ENCODE measurements around the gene ST8SIA2. TPM values are rescaled to one million over a fixed set of nuclear protein-coding genes. Genes with fewer than 3 reads are reported as not detected.

The ST8SIA2 gene
- total RNA-seq, 1 donor from 2014 or later = not detected

- intact Hi-C loops (cut with DNase I) = no loop called here
- DNase-seq (ENCODE audit: low spot score) (no peak), ATAC-seq (no peak)
Measured at GRCh38 chr15:92425578-92426225, 32.0 kb downstream of the ST8SIA2 start.

DNA sequence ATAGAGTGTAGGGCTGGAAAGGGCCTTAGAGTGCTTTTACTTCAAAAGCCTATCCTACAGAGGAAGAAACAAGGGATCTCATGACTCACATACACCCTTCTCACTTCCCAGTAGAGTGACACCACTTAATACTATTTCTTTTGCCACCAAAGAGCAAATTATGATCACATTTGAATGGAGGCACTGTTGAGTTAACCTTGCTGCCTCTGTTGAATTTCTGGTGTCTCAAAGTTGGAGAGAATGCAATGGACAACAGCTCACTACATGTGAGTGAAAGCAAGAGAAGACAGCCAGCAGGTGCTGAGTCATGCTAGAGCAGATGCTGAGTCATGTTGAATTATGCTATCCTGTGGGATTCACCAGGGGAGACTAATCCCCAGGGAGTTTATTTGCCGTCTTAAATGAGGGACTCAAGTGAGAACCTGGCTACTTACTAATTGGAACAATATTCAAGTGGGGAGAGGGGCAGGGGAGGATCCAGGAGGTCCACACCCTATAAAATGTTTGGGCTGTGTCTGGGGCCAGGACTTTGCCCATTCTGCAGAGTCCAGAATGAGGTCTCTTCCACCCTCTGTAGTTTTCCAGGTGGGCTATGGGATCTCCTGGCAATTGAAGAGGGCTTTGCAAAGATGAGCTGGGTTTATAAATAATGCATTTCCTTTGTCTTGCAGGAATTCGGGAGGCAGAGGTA lies 35.8 kb downstream of the ST8SIA2 start:
- ATAC-seq (no peak), DNase-seq (ENCODE audit: low spot score) (no peak)
- intact Hi-C loops (cut with DNase I) = loop anchor here (5.0 kb wide), 1 partner anchor 1013 kb away; no protein-coding TSS in a partner anchor

DNA sequence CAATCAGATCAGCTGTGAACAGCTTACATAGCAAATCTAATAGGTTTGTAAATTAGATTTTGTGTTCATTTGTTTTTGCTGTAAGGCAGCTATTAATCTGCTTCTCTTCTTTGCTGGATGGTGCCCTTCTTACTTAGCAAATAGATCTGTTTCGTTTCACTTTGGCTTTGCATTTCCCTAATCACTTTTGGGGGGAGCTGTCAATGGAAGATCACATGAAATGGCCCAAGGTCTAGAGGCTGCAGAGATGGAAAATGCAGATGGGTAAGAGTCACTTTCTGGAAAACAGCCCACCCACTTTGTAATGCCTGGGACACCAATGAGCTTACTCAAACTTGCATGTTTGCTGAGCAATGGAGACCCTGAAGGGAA lies 36.4 kb downstream of the ST8SIA2 start:
- no peak for ATAC-seq

GRCh38 chr15:92435145-92435544 lies 41.5 kb downstream of the ST8SIA2 start:
- no peak for ATAC-seq
- no peak for DNase-seq (ENCODE audit: low spot score)
- intact Hi-C loops (cut with DNase I) = no loop called here

More for the DNA sequence above, 36.4 kb downstream of the ST8SIA2 start:
- no peak for DNase-seq (ENCODE audit: low spot score)
- intact Hi-C loops (cut with DNase I) = loop anchor here (5.0 kb wide), 1 partner anchor 1012 kb away; no protein-coding TSS in a partner anchor

DNA sequence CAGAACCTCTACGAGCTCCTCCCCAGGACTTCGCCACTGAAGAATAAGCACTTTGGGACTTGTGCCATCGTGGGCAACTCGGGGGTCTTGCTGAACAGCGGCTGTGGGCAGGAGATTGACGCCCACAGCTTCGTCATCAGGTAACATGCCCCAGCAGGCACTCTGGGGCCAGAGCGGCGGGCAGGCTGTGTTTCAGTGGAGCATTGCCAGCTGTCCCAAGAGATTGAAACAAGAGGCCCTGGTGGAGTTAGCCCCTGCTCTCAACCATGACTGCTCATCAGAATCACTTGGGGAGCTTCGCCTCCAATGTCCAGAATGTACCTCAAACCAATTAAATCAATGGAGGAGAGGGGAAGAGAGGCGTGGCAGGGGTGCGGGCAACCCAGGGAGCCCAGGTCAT lies 44.8 kb downstream of the ST8SIA2 start:
- intact Hi-C loops (cut with DNase I) = no loop called here
- ATAC-seq (no peak), DNase-seq (ENCODE audit: low spot score) (no peak)

GRCh38 chr15:92443381-92443780 lies 49.7 kb downstream of the ST8SIA2 start:
- no peak for DNase-seq (ENCODE audit: low spot score)
- ATAC-seq = no peak
- intact Hi-C loops (cut with DNase I) = no loop called here

GRCh38 chr15:92444631-92445030 lies 51.0 kb downstream of the ST8SIA2 start:
- DNase-seq (ENCODE audit: low spot score) (no peak), ATAC-seq (no peak)
- intact Hi-C loops (cut with DNase I) = no loop called here

DNA sequence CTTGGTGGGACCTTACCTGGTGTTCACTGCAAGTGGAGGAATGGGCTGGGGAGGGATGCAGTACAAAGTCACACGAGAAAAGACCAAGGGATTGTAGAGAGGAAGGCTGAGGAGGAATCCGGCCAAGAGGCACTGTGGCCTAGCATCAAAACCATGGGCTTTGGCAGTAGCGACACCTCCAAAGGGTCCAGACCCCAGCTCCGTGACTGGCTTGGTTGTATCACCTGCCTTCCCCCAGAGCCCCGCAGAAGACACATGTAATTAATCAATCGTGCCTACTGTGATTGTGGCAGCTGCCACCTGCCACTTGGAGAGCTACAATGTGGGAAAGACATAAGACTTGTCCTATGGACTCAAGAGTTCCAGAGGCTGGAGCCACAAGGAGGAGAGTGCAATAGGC lies 54.7 kb downstream of the ST8SIA2 start:
- no peak for DNase-seq (ENCODE audit: low spot score)
- intact Hi-C loops (cut with DNase I) = no loop called here
- ATAC-seq = no peak

DNA sequence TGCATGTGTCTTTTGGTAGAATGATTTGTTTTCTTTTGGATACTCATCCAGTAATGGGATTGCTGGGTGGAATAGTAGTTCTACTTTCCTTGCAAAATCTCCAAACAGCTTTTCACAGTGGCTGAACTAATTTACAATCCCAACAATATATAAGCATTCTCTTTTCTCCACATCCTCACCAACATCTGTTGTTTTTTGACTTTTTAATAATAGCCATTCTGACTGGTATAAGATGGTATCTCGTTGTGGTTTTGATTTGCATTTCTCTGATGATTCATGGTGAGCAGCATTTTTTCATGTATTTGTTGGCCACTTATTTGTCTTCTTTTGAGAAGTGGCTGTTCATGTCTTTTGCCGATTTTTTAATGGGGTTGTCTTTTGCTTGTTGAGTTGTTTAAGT lies 55.8 kb downstream of the ST8SIA2 start:
- intact Hi-C loops (cut with DNase I) = no loop called here
- DNase-seq (ENCODE audit: low spot score) (no peak), ATAC-seq (no peak)

DNA sequence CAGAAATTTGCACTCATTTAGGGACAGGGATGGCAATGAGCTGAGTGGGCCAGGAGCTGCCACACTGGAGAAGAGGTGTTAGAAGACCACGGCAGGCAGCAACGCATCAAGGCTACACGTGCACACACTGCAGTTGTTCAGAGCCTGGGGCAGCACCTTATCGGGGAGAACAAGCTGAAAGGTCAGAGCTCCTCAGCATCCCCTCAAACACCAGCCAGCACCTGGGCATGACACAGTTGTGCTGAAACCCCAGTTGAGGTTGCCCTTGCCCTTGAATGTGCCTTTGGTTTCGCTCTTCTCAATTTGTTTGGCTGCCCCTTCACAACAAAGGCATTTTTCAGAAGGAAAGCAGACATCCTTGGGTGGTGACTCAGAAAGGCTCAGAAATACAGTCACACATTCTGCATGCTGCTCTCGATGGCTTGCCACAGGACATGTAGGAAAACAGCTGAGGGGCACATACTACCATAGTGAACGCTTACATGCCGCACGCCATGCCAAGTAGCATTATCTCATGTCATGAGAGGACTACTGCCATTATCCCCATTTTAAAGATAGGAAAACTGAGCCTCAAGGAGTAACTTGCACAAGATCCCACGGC lies 57.6 kb downstream of the ST8SIA2 start:
- ATAC-seq (no peak), DNase-seq (ENCODE audit: low spot score) (no peak)
- intact Hi-C loops (cut with DNase I) = no loop called here

- ATAC-seq (no peak), DNase-seq (ENCODE audit: low spot score) (no peak)
- intact Hi-C loops (cut with DNase I) = no loop called here
Measured at GRCh38 chr15:92452143-92452542, 58.5 kb downstream of the ST8SIA2 start.

DNA sequence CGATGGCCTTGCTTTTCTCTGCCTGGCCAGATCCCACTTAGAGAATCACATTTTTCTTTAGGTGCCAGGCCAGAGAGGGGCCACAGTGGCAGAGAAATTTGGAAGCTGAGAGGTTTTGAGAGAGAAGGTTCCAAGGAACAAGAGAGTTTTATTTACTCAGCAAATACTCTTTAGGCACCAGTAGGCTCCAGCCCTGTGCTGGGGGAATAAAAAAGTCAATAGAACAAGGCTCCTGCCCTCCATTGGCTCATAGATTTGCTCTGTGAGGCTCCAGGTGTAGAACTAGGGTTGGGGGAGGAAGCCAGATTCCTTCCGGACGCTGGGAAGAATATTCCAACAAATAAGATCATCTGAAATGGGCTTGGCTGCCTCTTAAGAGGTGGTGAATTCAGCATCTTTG lies 59.9 kb downstream of the ST8SIA2 start:
- ATAC-seq (no peak), DNase-seq (ENCODE audit: low spot score) (no peak)
- intact Hi-C loops (cut with DNase I) = no loop called here

DNA sequence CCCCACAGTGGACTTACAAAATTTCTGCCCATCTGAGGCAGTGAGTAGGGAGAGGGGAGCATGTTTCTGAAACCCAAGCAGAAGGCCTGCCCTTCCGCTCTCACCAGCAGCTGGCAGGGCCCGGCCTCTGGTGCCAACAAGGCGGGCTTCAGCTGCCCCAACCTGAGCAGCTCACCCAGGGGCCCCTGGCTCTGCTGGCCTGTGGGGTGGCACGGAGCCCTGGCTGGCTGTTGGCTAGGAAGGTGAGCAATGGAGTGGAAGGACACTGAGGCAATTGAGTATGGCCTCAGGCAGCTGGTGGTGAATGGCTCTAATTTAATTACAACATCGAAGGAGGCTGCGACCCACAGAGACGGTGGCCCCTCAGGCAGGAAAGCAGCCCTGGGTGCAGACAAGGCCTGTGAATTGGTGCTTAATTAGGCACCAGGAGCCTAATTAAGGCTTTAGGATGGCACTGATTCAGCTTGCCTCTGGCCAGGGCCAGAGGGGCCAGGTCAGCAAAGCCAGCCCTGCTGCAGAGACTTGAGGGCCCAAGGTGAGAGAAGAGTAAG lies 60.9 kb downstream of the ST8SIA2 start:
- no peak for ATAC-seq
- no peak for DNase-seq (ENCODE audit: low spot score)
- intact Hi-C loops (cut with DNase I) = no loop called here

- intact Hi-C loops (cut with DNase I) = no loop called here
- ATAC-seq (no peak), DNase-seq (ENCODE audit: low spot score) (no peak)
Measured at GRCh38 chr15:92455271-92455670, 61.6 kb downstream of the ST8SIA2 start.

- no peak for DNase-seq (ENCODE audit: low spot score)
- intact Hi-C loops (cut with DNase I) = no loop called here
- ATAC-seq = no peak
Measured at GRCh38 chr15:92457471-92458041, 63.9 kb downstream of the ST8SIA2 start.

GRCh38 chr15:92460023-92460422 lies 66.3 kb downstream of the ST8SIA2 start:
- intact Hi-C loops (cut with DNase I) = no loop called here
- no peak for ATAC-seq
- DNase-seq (ENCODE audit: low spot score) = no peak

- ATAC-seq (no peak), DNase-seq (ENCODE audit: low spot score) (no peak)
- intact Hi-C loops (cut with DNase I) = no loop called here
Measured at GRCh38 chr15:92462424-92463125, 68.9 kb downstream of the ST8SIA2 start.

GRCh38 chr15:92463352-92463751 lies 69.7 kb downstream of the ST8SIA2 start:
- intact Hi-C loops (cut with DNase I) = no loop called here
- ATAC-seq = no peak
- DNase-seq (ENCODE audit: low spot score) = no peak

DNA sequence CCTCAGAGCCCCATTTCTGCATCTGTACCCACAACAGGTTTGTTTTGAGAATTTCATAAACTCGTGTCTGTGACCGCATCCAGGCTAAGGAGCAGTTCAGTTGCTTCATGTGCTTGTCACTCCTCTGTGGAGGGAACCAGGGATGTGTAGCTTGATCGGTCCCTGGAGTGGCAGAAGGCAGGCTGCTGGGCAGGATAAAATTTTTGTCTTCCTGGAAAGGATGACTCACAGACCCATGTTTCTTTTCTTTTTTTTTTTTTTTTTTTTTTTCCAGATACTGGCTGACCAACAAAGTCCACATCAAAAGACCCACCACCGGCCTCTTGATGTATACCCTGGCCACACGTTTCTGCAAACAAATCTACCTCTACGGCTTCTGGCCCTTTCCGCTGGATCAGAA lies 70.1 kb downstream of the ST8SIA2 start:
- no peak for DNase-seq (ENCODE audit: low spot score)

More for the DNA sequence above, 70.1 kb downstream of the ST8SIA2 start:
- intact Hi-C loops (cut with DNase I) = no loop called here
- ATAC-seq = no peak

All from sciatic nerve (tissue), 2 donors.